ENCODE results near the gene PAN3.
"Not testable (repeated sequence)": the region's sequence is repeated elsewhere in the genome, so short reads cannot be mapped to it uniquely, and the experiment has no call there.

The PAN3 gene

DNA sequence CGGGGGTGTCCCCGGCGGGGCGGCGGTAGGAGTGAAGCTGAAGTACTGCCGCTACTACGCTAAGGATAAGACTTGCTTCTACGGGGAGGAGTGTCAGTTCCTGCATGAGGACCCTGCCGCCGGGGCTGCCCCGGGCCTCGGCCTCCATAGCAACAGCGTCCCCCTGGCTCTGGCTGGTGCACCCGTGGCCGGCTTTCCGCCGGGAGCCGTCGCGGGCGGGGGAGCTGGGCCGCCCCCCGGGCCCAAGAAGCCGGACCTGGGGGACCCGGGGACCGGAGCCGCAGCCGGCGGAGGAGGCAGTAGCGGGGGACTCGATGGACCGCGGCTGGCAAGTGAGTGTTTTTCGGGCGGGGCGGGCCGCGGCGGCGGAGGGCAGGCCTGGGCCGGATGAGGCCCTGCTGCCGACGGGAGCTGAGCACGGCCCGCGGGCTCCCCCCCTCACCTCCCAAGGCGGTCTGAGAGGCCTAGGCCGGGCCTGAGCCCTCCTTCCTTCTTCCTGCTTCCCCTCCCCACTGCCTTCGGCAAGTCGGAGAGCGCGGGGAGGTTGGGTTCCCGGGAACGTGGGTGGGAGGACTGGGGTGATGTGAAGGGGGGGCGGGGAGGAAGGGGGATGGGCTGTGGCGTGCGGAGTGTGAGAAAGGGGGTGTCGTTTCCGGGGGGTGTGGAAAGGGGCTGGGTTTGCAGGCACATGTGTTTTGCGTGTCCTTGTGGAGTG, 568 bp downstream of the PAN3 start:
- DNase-seq (ENCODE audit: low spot score): peak; percentile 65

DNA sequence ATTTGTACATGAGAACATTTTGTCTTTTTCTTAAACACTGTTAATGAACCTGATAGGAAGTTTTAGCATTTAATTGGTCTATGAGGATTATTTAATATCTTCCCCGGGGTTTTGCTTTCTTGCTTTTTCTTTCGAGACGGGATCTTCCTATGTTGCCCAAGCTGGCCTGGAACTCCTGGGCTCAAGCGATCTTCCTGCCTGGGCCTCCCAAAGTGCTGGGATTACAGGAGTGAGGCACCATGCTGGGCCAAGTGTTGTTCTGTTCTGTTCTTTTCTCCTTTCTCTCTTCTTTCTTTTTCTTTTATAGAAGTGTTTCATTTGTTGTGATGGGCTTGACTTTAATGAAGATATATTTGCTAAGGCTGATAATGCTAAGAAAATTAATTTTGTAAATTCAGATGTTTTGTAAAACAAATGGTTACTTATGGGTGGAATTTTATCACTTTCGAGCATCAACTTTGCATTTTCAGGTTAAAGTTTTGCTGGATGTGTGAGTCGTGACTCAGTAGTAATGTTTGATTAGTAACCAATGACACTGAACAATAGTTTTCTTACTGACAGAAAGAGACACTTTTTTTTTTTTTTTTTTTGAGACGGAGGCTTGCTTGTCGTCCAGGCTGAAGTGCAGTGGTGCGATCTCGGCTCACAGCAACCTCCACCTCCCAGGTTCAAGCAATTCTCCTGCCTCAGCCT, 2.2 kb downstream of the PAN3 start:
- no peak for DNase-seq (ENCODE audit: low spot score)

DNA sequence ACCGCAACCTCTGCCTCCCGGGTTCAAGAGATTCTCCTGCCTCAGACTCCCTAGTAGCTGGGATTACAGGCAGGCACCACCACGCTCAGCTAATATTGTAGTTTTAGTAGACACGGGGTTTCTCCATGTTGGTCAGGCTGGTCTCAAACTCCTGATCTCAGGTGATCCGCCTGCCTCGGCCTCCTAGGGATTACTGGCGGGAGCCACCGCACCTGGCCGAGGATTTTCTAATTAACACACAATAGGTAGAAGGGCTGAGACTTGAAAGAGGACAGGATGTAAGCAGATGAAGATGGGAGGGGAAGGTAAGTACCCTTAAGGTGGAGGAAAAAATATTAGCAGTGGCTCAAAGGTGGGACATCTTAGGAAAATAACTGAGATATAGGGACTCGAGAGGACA, 3.2 kb downstream of the PAN3 start:
- not testable (repeated sequence) for DNase-seq (ENCODE audit: low spot score)

DNA sequence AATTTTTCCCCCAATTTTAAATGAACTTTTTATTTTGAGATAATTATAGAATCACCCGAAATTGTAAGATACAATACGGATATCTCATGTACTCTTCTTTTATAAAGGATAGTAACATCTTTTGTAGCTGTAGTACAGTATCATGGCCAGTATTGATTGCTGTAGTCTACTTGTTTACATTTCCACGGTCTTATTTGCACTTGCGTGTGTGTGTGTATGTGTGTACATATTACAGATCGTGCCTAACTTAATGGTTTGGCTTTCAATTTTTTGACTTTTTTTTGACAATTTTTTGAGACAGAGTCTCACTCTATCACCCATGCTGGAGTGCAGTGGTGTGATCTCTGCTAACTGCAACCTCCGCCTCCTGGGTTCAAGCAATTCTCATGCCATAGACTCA, 6.7 kb downstream of the PAN3 start:
- DNase-seq (ENCODE audit: low spot score): no peak

DNA sequence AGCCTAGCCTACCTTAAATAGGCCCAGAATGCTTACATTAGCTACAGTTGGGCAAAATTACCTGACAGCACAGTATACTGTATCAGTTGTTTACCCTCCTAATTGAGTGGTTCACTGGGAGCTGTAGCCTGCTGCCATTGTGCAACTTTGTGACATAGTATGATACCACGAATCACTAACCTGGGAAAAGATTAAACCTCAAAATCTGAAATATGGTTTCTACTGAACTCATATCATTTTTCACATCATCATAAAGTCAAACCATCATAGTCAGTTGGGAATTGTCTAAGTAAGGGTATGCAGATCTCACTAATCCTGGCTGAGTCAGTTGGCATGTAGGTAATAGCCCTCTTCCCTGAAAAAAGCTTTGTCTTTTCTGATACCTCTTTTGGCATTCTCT, 9.2 kb downstream of the PAN3 start:
- no peak for DNase-seq (ENCODE audit: low spot score)

DNA sequence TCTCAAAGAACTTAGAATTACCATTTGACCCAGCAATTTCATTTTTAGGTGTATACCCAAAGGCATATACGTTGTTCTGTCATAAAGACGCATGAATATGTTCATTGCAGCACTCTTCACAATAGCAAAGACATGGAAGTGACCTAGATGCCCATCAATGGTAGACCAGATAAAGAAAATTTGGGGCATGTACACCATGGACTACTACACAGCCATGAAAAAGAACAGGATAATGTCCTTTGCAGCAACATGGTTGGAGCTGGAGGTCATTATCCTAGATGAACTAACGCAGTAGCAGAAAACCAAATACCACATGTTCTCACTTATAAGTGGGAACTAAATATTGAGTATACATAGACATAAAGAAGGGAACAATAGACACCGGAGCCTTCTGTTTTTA, 20.7 kb downstream of the PAN3 start:
- DNase-seq (ENCODE audit: low spot score): no peak

DNA sequence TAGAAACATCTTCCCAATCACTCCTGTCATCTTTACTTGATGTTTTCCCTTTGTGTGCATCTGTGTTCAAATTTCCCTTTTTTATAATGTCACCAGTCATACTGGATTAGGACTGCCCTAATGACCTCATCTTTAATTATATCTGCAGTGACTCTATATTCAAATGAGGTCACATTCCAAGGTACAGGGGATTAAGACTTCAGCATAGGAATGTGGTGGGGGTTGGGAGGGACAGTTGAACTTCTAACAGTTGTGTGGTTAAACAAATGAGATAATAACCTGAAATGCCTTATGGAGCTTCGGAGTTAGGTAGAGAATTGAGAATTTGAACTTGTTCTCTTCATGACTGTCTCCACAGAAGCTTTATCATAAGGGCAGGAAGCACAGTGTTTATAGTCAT, 23.0 kb downstream of the PAN3 start:
- no peak for DNase-seq (ENCODE audit: low spot score)

DNA sequence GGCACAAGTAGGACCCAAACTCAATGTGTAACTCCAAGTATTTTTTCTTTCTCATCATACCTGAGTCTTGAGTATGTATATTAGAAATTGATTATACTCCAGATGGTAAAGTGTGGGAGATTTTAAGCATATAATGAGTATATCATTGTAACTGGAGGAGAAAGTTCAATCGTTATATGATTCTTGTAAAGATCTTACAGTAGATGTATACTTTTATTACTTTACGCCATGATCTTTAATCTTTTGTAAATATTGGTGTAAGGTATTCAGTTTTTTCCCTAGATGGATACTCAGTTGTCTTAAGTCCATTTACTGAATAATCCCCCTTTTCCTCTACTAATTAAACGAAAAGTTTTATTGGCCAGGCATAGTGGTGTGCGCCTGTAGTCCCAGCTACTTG, 25.2 kb downstream of the PAN3 start:
- DNase-seq (ENCODE audit: low spot score): no peak

DNA sequence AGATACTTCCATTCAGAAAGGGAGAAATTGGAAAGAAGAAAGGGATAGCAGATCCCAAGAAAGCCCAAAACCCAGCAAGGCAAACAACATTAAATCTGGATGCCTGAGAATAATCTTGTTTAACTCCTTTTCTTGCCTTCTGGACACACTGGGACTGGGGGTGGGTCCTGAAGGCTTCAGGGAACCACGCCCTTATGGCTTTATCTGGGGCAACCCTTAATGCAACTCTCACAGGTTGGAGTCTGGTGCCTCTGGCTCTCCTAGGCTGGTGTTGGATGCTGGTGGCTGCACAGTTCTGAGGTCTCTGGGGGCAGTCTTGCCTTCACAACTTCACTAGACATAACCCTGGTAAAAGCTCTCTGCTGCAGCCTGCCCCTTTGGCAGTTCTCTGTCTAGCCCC, 27.9 kb downstream of the PAN3 start:
- DNase-seq (ENCODE audit: low spot score): no peak

DNA sequence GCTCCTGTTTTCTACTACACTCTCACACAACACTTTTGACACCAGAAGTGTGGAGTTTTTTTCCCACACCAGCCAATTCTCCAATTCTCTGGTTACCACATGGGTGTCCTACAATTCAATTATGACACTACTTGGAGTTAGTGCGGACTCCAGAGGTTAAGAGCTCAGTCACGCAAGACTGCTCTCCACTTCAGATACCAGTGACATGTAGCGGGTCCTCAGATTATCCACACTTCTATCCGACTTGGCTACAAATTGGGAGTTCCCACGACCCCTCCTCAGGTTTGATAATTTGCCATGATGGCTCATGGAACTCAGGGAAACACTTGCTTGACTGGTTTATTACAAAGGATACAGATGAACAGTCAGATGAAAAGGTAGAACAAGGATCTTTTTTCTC, 32.9 kb downstream of the PAN3 start:
- DNase-seq (ENCODE audit: low spot score): no peak

DNA sequence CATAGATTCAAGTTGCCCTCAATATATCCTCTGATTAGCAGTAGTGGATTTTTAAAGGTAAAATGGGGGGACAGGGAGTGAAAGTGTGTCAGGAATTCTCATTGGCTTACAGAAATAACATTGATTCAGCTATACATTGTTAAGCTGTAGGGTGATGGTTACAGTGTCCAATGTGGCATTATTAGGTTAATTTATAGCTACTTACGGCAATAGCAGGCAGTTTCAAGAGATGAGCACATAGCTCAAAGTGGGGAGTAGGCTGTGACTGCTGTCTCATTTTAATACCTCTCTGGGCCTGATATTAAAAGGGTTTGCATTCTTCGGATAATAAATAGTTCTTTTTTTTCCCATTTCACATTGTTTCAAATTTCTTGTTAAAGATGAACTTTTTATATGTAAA, 34.6 kb downstream of the PAN3 start:
- DNase-seq (ENCODE audit: low spot score): no peak

DNA sequence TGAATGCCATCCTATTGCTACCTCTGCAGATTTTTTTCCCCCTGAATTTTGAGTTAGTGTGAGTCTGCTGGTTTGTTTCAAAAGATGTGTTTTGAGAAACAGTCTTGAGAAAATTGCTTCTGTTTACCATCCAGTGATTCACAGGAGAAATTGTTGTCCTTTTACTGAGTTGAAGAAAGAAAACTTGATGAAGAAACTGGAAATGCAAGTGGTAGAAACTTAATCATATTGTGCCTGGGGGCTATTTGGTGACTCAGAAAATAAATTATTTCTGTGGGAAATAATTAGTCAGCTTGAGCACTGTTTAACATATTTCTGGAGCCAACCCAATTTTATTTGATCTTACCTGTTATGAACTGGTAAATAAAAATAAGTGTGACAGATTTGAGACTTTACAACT, 35.4 kb downstream of the PAN3 start:
- DNase-seq (ENCODE audit: low spot score): no peak

DNA sequence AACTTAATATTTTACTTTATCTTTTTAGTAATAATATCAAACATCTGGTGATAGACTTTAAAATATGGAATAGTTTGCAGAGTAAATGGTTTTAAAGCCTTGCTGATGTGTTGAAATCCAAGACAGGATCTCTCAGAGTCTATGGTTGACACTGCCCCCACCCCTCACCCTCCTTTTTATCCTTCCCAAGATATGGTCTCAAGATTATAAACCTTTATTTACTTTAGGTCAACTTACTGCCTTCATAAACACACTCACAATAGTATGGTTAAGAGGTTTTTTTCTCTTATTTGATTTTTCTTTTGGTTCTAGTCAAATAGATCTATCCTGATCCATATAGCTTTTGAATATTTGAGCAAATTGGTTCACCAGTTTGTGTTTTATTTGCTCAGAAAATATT, 39.0 kb downstream of the PAN3 start:
- DNase-seq (ENCODE audit: low spot score): no peak

DNA sequence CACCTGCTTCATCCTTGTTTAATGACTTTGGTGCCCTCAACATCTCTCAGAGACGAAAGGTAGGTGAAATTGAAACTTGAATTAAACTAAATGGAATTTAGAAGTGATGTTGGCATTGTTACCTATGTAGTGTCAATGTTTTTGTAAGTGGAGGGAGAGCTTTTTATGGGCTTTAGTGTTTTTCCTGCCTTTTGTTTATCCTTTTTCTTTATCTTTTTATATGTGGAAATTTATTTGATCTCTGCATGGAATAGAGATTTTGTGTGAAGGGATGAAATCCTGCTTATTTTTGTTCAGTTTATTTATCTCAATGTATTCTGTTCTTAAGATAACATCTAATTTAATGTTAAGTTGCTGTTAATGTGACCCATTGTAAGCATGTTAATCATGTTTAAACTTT, 39.5 kb downstream of the PAN3 start:
- DNase-seq (ENCODE audit: low spot score): no peak

DNA sequence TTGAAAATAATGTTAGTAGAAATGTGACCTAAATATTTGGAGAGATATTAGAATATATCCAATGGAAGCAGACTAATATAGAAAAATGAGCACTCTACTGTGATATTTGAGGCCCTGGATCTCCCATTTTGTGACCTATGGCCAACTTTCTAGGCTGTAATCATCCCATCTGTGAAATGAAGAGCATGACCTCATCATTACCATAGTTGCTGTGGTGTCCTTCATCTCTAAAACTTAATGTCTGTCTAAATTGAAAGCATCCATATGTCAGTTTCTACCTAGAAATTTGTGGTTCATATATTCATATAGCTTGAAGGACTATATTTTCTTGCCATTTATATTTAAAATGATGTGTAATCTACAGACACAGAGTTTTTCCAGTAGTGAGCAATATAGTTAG, 41.6 kb downstream of the PAN3 start:
- no peak for DNase-seq (ENCODE audit: low spot score)

DNA sequence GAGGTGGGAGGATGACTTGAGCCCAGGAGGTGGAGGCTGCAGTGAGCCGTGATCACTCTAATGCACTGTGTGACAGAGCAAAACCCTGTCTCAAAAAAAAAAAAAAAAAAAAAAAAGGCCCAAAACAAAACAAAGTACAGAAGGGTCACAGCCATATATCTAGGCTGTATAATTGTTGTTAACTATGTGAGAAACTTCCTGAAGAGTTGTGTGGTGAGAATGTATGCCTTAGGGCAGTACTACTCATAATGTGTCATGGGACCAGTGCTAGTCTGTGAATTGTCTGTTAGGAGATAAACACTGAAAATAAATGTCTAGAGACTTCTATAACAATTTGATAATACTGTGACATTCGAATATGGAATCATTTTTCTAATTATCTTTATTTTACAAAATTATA, 43.1 kb downstream of the PAN3 start:
- DNase-seq (ENCODE audit: low spot score): no peak

DNA sequence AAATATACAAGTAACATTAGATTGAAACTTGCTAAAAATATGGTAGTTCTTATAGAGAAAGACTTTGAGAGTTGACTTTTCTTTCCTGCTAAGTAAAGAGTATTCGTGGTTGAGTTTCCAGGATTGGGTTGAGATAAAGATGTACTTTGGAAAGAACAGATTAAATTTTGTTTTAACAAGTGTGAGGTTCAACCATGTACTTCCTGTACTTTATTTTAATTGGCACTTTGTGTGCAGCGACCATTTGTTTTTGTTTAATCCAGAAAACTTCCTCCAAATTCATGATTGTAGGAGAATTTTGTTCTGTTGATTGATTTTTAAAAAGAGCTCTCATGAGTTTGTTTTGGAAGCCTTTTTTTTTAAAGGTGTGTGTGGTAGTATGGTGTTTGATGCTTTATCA, 46.9 kb downstream of the PAN3 start:
- DNase-seq (ENCODE audit: low spot score): no peak

DNA sequence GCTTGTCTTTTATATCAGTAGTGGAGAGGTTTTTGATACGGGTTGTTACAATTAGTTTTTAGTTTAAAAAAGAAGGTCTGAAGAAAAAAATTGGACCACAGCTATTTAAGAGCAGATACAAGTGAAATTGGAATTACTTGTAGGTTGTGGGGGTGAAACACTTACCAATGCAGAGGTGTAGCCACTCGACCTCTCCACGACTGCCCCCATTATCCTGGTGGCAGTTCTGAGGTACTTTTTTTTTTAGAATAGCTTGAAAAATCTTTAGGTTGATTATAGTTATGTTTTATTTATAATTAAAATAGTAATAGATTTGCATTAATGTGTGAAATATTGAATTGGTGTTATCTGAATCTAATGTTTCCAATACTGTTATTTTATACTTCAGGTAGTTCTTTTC, 60.7 kb downstream of the PAN3 start:
- no peak for DNase-seq (ENCODE audit: low spot score)

DNA sequence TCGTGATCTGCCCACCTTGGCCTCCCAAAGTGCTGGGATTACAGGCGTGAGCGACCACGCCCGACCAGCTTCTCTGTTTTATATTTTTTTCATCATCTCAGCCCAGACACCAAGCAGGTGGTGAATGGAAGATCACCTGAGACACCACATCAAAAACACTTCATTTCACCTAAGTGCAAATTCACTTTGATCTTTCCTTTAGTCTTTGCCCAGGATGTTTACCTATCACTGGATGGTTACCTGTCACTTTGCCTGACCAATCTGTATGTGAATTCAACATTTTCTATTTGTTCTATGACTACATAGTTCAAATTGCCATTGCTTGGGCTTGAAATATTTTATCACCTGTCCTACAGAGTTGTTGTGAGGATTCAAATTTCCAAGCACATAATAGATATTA, 65.7 kb downstream of the PAN3 start:
- DNase-seq (ENCODE audit: low spot score): no peak

DNA sequence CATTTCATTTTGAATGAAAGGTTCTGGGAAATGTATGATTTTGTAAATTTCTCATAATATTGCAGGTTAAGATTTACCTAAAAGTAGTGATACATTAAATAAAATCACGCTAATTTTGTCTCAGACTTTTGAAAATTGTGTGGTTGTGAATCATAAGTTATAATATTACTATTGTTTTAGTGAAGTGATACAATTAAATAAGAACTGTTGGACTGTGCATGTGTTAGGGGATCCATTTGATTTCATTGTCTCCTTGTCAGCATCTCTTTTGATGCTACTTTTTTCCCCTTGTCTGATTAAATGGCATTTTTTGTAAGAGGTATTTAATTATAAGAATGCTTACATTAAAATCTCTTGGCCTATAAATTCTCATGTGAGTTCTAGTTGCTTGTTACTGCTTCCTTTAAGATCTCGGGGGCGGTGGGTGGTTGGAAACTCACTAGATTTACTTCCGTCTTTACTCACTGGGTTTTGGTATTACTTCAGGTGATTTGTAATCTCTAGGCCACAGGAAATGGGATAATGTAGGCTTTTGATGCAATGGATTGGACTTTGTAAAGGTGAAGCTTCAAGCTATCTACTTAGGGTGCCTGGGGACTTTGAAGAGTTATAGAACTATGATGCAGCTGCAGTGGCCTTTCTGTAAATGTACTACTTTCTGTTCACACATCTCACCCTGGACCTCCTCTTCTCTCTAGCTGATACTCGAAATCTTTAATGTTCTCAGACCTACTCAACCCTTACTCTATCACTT, 66.5 kb downstream of the PAN3 start:
- no peak for DNase-seq (ENCODE audit: low spot score)

DNA sequence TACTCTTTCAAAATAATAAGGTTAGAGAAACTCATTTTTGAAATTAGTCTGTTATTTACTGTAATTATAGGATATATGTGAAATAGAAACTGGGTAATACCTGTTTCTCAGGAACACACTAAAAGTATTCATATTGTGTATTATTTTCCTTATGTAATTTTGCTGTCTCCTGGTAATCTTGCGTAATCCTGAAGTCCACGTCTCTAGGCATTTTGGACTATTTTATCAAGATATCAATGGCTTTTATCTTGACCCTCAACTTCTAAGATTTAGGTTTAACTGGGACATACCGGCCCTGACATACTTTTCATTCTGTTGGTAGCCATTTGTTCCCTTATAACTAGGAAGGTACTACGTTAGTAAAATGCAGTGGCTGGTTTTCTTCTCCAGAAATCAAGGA, 80.3 kb downstream of the PAN3 start:
- no peak for DNase-seq (ENCODE audit: low spot score)

DNA sequence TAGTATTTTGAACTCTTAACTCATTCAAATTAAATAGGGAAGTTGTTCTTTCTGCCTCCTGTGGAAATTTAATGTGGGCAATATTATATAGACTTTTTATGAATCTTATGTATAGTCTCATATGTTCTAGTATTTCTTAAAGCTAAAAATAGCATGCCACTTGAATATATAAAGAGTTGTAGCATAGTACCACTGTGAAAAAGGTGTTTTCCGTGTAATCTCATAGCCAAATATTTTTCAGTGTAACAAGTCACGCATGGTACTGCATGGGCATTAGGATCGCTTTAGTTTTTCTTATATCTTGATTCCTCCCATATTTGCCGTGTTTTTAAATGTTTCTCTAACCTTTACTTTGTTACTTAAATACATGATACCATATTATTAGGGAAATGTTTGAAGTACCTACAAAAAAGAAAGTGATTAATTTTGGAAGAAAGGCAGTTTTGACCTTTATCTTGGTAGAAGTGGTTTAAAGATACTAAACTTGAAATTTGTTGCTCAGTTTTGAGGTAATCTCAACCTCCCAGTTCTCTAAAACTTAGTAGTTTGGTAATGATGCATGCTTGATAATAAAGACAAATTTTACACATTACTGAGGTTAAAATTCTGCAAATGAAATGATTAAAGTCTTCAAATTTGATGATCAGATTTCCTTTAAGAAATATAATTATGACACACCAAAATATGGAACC, 81.2 kb downstream of the PAN3 start:
- no peak for DNase-seq (ENCODE audit: low spot score)

DNA sequence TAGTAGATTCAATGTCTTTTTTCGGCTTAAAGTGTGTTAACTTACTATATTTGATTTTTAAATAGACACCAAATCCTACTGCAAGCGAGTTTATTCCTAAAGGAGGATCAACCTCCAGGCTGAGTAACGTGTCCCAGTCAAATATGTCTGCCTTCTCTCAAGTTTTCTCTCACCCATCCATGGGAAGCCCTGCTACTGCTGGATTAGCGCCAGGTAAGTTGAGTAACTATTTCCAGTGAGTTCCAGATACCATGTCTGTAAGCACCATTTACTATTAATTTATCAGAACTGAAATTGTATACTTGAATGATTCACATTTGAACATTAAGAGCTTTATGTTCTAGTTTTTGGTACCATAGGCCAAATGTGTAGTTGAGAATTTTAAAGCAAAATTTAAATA, 81.8 kb downstream of the PAN3 start:
- DNase-seq (ENCODE audit: low spot score): no peak

Data from HuH-7 (cell line).